GM19372 (cell line): Measurements from ENCODE around the gene PCGF3.
"Not testable (repeated sequence)": the region's sequence is repeated elsewhere in the genome, so short reads cannot be mapped to it uniquely, and the experiment has no call there.

ENCODE experiments used
- ATAC-seq: cut with Tn5 transposase; IDR thresholded peaks from one replicate; pipeline ENCODE4 v1.9.1; 2021; ENCODE audit warnings: mild to moderate bottlenecking, low read depth, moderate library complexity; ENCODE audit not compliant: unreplicated experiment

The PCGF3 gene

DNA sequence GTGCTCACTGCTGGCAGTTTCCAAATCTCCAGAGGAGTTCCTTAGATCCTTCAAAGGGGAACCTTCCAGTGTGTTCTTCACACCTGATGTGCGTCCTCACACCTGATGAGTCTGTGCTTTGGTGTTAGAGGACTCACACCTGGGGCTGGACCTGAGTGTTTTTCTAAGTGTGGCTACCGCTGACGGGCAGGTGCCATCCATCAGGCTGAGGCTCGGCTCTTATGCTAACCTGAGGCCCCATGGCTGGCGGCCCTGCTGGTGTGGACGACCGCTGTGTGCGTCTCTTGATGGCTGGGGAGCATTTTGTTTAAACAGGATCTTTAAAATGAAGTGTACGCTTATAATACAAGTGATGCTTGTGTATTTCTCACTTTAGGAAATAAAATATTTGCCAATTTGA, 28.4 kb downstream of the PCGF3 start:
- ATAC-seq: no peak

GRCh38 chr4:734951-735350, 29.3 kb downstream of the PCGF3 start:
- no peak for ATAC-seq

DNA sequence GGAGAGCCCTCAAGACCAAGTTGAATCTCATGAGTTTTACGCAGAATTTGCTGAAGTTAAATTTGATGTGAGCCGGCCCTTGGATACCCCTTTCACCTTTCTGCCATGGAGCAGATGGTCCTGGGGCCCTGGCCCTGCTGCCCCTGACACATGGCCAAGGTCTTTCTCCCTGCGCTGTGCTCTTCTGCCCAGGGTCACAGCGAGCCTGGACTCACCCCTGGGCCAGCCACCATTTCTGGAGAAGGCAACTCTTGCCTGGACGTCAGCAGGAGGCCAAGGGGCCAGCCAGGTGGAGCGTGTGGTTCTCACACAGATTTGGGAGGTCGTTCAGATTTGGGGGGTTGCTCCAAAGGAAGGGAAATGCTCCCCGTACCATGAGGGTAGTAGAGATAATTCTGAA, 30.0 kb downstream of the PCGF3 start:
- no peak for ATAC-seq

DNA sequence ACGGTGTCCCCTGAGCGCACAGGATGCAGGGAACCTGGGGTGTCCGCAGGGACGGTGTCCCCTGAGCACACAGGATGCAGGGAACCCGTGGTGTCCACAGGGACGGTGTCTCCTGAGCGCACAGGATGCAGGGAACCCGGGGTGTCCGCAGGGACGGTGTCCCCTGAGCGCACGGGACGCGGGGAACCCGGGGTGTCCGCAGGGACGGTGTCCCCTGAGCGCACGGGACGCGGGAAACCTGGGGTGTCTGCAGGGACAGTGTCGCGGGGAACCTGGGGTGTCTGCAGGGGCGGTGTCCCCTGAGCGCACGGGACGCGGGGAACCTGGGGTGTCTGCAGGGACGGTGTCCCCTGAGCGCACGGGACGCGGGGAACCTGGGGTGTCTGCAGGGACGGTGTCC, 30.9 kb downstream of the PCGF3 start:
- ATAC-seq: not testable (repeated sequence)

- ATAC-seq: no peak
These were observed 33.2 kb downstream of the PCGF3 start for GRCh38 chr4:738781-739280.

- ATAC-seq: no peak
These were observed 33.9 kb downstream of the PCGF3 start for GRCh38 chr4:739569-739968.

GRCh38 chr4:740011-740410, 34.4 kb downstream of the PCGF3 start:
- no peak for ATAC-seq

- no peak for ATAC-seq
These were observed 35.1 kb downstream of the PCGF3 start for GRCh38 chr4:740656-741282.

- ATAC-seq: no peak
These were observed 36.6 kb downstream of the PCGF3 start for GRCh38 chr4:742096-742741.

DNA sequence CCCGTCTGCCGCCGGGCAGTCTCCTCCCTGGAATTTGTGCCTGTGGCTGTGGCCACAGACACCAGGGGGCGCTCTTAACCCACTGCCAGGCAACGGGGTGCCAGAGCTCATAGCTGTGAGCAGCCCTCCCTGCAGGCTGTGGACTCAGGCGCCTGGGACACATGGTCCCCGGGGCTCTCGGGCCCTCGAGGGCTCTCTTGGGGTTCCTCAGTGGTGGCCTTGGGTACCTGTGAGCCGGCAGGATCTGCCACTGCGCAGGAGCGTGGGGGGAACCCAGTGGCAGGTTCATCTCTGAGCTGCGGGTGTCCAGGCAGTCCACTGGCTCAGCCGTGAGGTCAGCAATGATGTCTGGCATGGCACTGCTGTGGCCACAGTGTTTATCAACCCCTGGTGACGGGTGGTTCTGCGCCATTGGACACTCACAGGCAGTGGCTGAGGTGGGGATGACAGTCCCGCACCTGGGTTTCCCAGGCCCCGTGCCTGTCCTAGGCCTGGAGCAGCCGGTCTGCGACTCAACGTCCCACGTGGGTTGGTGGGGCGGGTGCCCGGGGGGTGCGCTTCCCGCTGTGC, 37.2 kb downstream of the PCGF3 start:
- ATAC-seq: peak; percentile 70

DNA sequence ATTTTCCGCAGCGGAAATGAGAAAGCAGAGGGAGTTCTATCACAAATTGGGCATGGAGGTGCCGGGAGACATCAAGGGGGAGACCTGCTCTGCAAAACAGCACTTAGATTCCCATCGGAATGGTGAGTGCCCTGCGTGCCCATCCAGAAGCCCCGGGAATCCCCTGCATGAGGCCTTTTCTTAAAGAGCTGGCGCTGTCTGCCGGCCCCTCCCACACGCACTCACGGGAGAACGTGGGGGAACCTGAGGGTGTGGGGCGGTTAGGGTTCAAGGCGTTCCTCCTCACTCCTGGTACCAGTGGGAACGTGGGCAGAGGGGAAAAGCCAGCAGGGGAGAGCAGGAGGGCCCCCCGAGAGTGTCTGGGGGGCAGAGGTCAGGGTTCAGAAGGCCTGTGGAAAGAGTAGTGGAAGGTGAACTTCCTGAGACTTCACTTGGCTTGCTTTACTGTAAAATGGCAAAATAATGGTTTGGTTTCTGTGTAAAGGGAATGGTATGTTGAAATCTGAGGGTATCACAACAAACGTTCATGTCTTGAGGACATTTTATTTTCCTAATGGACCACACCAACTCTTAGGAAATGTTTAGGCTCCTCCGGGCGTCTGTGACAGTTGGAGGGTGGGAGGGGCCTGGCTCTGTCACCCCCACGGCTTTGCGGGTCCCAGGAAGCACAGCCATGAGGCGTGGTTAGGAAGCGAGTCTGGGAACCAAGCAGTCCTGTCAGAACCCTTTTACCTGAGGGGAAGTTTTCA, 38.0 kb downstream of the PCGF3 start:
- ATAC-seq: no peak

DNA sequence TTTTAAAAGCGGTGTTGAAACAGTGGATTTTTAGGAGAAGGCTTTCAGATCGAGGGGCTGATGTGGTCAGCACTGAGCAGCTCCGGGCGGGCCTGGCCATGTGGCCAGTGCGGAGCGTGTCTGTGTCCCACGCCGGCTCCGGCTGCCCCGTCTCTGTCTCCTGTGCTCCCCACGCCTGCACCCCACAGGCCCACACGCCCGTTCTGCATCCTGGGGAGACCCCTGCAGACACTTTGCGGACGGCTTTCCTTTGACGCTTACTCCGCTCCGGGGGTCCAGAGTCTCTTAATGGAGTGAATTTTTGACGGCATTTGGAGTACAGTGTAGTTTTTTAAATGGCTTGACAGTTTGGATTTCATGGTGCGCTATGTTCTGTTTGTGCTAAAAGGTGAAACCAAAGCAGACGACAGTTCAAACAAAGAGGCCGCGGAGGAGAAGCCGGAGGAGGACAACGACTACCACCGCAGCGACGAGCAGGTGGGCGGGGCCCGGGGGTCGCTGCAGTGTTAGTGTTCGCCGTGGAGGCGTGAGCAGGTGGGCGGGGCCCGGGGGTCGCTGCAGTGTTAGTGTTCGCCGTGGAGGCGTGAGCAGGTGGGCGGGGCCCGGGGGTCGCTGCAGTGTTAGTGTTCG, 38.7 kb downstream of the PCGF3 start:
- ATAC-seq: no peak

- ATAC-seq: no peak
These were observed 42.0 kb downstream of the PCGF3 start for GRCh38 chr4:747546-748170.

GRCh38 chr4:748461-748860, 42.8 kb downstream of the PCGF3 start:
- no peak for ATAC-seq

- ATAC-seq: no peak
These were observed 44.4 kb downstream of the PCGF3 start for GRCh38 chr4:749698-750666.

DNA sequence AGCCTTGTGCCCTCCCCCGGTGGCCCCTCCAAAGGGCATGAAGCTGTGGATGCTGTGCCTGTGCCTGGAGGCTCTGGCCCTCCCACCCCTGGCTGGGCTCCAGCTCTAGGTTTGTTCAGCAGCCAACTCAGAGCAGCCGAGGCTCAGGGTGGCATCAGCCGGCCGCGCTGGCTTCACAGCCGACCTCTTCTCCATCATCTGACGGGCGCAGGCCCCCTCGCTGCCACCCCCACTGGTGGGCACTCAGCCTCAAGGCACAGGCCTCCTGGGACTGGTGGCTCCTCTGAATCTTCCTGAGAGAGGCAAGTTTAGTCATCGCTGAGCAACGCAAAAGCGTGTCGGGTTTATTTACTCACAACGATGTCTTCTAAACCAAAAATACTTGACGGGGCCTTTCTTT, 46.0 kb downstream of the PCGF3 start:
- no peak for ATAC-seq

DNA sequence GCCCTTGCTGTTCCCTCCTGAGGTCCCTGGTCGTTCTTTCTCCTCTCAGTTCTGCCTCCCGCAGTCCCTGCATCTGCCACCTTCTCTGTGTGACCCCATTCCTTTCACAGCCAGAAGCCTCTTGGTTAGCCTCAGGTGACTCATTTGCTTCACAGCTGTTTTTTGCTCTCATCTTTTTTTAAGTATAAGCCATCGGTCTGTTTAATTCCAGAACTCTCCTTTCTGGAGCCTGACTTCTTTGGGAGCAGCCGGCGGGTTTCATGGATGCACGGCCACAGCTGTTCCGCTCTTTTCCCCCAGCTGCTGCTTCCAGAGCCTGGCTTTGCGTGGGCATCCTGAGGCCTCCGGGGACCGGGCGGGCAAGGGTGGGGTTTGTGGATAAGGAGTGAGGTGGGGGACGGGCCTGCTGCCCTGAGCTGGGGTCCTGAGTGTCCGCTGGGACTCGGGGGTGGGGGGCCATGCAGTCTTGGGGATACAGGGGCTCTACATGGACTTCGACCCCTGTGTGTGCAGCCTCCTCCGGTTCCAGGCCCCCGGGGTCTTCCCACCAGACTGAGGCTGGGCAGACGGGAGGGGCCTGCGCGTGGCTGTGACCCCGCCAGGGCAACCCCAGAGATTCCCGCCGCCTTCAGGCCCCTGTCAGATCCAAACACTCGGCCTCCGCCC, 46.7 kb downstream of the PCGF3 start:
- no peak for ATAC-seq

GRCh38 chr4:753186-753585, 47.6 kb downstream of the PCGF3 start:
- not testable (repeated sequence) for ATAC-seq
